Renal cortex interstitium (tissue), 11 donors: ENCODE data around the gene CCDC83. TPM values are rescaled to one million over a fixed set of nuclear protein-coding genes. Genes with fewer than 3 reads are reported as not detected.
"Not testable (repeated sequence)": the region's sequence is repeated elsewhere in the genome, so short reads cannot be mapped to it uniquely, and the experiment has no call there.

Experiments used
- DNase-seq, 11 donors: peaks; one replicate each; pipeline ENCODE4 v3.0.0-alpha.2; 2013; ENCODE audit warnings: low read depth in 9 of 11, low spot score in 4 of 11; ENCODE audit errors: extremely low read depth in 1 of 11
- polyA plus RNA-seq, 3 donors: library from polyadenylated mRNA; unstranded; fragments of 120-200 nt; gene quantifications; one replicate each; pipeline ENCODE4 v1.2.1, GENCODE V29; 2013; ENCODE audit not compliant: insufficient read length in 3 of 3

The CCDC83 gene
- polyA plus RNA-seq, 3 donors = 0.06 to 0.12 TPM; not detected in 1

DNA sequence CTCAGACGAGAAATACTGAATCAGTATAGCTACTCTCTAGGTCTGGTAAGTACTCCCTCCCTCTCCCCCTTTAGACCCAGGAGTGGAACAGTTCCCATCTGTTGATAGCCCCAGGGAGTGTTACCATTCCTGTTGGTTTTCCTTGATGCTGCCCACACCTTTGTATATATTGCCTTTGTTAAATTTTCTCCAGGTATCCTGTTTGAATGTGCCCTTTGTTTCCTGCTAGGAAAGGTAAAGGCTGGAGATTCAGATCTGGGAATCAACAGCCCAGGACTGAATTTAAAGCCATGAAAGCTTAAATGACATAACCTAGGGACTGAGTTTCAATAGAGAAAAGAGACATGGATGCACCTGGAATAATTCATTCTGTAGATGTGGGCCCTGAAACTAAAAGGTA lies 68.3 kb downstream of the CCDC83 start:
- DNase-seq = no peak

DNA sequence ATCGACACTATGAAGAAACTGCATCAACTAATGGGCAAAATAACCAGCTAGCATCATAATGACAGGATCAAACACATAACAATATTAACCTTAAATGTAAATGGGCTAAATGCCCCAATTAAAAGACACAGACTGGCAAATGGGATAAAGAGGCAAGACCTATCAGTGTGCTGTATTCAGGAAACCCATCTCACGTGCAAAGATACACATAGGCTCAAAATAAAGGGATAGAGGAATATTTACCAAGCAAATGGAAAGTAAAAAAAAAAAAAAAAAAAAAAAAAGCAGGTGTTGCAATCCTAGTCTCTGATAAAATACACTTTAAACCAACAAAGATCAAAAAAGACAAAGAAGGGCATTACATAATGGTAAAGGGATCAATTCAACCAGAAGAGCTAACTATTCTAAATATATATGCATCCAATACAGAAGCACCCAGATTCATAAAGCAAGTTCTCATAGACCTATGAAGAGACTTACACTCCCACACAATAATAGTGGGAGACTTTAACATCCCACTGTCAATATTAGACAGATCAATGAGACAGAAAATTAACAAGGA lies 71.6 kb downstream of the CCDC83 start:
- DNase-seq = not testable (repeated sequence)

DNA sequence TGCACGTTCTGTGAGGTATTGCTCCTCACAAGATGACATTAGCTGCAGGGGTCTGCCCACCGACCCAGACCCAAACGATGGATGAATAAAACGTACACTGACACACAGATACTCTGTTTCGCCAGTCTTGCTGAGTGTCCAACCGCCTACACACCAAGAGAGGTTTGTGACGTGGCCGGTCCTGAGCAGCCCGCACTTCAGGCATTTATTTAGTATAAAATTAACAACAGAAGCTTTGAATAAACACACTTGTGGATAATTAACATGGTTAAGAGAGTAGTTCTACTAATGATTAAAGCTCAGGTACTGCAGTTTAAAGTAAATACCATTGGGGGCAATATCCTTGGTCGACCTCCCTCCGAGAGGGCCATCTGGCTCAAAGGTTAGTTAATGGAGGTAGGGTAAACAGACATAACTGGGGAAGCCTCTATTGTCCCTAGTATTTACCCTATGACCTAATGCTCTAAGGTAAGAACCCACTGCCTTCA lies 75.7 kb downstream of the CCDC83 start:
- DNase-seq = peak in 3 of 11 donors; percentile 6 to 36 (median 12)

DNA sequence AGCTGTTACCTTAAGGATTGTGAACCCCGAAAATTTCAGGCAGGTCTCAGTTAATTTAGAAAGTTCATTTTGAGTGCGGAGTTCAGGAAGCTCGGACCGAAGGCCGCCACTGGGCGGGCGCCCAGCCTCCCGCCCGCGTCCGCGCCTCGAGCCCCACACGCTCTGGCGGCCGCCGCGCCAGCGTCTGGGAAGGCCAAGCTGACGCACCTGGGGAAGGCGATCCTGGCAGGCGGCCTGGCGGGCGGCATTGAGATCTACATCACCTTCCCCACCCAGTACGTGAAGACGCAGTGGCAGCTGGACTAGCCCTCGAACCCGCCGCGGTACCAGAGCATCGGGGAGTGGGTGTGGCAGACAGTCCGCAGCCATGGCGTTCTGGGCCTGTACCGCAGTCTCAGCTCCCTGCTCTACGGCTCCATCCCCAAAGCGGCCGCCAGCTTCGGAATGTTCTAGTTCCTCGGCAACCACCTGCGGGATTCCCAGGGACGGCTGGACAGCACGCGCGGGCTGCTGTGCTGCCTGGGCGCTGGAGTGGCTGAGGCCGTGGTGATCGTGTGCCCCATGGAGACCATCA lies 79.5 kb downstream of the CCDC83 start:
- no peak for DNase-seq

DNA sequence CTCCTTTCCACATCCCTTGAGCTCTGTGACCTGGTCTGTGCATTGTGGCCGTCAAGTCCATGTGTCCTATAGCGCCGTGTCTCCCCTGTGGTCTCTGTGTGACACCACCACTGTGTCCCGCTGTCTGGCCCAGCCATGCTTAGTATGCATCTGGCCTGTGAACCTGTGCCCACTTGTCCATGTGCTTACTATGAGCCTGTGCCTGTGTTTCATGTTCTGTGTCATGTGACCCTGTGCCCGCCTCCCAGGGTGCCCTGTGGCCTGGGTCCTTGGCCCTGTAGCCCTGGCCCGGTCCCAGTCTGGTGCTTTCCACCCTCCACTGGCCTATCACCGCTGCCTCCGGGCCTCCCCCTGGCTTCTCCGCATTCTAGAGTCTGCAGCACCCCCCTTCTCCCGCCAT lies 80.6 kb downstream of the CCDC83 start:
- no peak for DNase-seq

DNA sequence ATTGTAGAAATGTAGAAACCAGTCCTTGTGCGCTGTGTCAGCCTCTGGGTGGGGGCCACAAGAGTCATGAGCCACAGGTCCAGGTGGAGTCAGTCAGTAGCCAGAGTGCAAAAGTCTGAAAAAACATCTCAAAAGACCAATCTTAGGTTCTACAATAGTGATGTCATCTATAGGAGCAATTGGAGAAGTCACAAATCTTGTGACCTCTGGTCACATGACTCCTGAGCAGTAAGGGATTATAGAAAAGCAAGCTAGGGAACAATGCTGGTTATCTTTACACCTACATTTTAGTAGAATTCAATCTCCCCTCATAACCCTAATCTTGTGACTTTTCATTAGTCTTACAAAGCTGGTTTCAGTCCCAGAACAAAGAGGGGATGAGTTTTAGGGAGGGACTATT lies 82.7 kb downstream of the CCDC83 start:
- no peak for DNase-seq

DNA sequence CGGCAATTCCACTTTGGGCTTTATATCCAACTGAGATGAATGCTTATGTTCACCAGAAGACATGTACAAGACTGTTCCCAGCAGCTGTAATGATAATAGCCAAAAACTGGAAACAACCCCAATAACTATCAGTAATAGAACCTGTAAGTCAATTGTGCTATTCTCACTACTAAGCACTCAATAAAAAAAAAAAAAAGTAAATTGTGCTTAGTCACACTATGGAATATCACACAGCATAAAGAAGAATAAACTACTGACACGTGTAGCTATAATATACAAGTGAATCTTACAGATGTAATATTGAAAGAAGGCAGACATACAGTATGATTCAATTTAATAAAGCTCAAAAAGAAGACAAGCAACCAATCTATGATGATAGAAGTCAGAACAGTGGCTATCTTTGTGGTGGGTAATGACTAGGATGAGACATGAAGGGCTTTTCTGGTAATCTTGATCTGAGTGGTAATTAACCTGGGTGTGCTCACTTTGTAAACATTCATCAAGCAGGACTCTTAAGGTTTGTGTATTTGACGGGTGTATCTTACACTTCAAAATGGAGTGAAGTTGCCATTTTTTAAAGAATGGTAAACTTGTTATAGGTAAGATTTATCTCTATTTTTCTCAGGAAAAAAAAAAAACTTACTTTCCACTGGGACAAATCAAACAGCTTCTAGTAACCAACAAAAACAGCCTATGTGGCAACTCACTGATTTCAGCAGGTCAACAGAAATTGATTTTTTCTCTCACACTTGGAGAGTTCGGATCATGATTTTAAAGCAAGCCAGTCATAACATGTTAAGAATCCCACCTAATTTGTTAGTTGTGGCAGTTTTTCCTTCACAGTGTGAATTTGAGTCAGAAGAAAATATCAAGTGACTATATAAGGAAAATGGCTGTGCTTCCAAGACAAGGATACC lies 84.2 kb downstream of the CCDC83 start:
- DNase-seq = no peak

DNA sequence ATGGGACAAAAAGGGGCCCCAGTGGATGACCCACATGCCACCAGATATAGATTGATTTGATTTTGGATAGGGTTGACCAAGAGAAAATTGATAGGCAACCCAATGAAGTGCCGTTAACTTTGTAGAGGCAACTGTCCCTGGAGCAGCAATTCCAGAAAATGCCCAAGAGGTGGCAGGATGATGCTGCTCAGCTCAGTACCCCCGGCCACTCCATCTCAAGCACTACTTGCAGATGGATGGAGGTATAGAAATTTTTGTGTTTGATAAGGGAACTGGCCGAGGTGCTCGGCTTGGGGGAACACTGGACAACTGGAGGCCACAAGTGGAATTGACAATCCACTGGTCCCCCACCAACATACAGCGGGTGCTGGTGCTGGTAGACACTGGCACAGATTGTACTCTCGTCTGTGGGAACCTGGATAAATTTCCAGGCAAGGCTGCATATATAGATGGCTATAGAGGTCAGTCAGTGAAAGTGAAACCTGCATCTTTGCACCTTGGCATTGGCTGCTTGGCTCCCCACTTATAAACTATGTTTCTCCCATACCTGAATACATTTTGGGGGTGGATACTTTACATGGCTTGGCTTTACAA lies 86.3 kb downstream of the CCDC83 start:
- peak in 6 of 11 donors; percentile 9 to 34 (median 24) for DNase-seq

DNA sequence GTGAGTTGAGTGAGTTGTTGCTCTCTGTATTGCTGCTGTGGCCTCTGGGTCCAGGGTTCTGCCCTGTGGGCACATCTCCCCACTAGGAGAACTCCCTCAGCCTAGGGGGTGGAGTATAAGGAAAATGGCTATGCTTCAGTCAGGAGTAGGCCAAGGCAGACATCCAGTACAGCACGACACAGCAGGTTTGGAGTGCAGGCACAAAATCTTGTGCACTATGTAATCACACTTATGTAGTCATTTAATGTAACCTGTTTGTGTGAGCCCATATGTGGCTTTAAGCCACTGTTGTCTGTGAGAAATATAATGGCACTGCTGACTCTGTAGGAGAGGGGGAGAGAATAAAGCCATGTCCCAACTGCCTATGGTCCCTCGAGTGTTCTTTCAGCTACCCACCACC lies 90.1 kb downstream of the CCDC83 start:
- DNase-seq = no peak

DNA sequence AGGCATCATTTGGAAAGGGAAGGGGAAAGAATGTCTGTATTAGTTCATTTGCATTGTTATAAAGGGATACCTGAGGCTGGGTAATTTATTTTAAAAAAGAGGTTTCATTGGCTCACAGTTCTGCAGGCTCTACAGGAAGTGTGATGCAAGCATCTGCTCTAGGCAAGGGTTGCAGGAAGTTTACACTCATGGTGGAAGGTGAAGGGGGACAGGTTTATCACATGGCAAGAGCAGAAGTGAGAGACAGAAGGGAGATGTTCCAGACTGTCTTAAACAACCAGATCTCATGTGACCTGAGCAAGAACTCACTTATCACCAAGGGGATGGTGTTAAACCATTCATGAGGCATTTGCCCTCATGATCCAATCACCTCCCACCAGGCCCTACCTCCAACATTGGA lies 90.6 kb downstream of the CCDC83 start:
- DNase-seq = no peak

DNA sequence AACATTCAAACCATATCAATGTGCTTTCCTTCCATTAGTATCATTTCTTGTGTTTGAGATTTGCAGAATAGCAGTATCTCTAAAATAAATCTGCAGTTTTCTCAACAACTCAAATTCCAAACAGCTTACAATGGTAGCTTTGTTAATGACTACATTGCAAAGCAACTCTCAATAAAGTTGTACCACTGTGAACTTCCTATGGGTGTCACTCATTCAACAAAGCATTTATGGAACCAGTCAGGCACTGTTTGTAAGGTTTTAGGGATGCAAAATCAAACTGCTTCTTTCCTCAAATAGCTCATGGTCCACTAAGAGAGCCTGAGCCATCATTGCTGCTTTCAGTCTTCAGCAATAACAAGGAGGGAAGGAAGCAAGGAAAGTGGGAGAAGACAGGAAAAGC lies 91.0 kb downstream of the CCDC83 start:
- DNase-seq = no peak

DNA sequence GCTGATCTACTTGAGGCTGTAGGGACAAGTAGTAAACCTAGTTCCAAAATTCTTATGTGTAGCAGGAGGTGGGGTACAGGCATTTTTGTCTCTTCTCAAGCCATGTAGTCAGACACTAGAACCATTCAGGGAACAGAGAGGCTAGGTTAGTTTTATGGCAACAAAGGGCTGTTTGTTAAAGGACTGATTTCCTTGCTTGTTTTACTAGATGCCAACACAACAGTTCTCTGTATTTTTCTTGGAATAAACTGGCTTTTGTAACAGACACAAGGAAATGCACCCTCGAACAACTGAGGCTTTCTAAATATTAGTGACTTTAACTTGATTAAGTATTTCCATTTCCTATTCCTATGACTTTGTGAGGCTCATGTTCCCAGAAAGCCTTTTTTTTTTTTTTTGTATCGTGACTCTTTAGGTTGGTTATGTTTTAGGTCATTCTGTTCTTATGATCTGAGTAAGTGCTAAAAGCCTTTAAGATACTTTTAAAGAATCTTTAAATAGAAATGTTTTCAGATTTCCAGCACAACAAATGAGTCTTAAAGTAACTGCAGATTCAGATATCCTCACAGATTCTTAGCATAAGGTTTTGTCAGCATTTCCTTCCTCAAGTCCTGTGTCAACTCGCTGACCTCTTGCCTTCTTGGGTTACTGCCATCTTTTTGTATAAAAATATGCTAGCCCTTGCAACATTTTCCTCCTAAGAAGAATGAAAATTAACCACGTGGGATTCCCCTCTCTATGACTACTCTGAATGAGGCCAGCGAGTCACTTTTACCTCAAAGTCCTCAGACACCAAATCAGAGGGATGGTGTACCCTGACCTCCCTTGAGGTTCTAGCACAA lies 92.5 kb downstream of the CCDC83 start:
- peak in 4 of 11 donors; percentile 7 to 47 (median 34) for DNase-seq

DNA sequence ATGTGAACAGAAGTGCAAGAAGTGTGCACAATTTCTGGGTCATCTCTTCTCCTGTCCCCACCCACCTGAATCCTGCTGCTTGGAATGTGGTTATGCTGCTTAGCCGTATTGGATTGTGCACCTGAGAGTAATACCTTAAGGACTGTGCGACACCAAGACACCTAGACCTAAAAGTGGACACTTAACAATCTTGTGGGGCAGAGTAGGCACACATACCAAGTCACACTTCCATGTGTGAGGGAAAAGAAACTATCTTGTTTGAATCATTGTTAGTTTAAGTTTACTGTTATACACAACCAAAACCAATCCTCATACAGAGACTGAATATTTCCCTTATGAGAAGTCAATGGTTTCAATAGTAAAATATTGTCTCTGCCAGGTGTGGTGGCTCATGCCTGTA lies 93.7 kb downstream of the CCDC83 start:
- no peak for DNase-seq

DNA sequence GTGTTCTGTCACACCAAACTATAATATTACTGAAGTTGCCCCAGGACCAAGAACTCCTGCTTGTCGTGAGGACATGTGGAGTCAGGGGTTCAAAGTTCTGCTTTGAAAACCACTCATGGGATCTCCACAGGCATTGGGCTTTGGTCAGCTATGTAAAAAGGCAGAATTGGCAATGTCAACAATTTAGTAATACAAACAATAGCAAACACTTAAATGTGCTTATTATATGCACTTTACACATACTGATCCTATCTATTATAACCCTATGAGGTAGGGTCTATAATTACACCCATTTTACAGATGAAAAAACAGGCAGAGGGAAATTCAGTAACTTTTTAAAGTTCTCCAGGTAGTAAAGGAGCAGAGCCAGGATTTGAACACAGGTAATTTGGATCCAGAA lies 94.6 kb downstream of the CCDC83 start:
- no peak for DNase-seq

DNA sequence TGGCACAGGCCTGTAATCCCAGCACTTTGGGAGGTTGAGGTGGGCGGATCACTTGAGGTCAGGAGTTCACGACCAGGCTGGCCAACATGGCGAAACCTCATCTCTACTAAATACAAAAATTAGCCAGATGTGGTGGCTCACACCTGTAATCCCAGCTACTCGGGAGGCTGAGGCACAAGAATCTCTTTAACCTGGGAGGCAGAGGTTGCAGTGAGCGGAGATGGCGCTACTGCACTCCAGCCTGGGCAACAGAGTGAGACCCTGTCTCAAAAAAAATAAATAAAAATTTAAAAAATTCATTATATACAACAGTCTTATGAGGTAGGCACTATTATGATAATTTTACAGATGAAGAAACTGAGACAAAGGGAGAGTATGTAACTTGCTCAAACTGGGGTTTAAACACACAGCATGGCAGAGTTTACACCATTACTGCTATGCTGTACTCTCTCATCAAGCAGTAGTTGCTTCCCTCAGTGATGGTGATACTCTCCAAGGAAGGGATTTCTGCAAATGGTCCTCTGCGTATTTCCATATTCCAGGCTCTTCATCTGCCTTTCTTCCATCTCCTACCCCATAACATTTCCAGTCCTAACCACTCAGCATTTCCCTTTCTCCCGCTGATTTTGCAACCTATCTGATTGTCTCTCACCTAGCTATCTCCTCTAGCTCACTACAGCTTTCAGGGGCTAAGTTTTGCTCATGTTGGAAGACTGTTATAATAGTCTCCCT lies 95.3 kb downstream of the CCDC83 start:
- no peak for DNase-seq

DNA sequence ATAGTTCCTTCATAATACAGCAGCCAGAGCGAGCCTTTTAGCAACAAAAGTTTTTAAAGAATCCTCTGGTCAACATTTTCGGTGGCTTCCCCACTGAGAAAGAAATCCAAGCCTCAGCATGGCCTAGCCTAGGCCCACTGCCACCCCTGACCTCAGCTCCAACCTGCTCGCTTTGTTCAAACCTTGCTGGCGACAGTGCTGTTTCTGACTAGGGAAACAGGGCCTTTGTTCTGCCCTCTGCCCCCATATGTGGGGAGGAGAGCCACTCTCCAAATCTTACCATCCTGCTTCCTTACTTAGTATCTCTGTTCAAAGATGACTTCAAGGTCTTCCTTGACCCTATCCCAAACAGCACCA lies 95.8 kb downstream of the CCDC83 start:
- no peak for DNase-seq

DNA sequence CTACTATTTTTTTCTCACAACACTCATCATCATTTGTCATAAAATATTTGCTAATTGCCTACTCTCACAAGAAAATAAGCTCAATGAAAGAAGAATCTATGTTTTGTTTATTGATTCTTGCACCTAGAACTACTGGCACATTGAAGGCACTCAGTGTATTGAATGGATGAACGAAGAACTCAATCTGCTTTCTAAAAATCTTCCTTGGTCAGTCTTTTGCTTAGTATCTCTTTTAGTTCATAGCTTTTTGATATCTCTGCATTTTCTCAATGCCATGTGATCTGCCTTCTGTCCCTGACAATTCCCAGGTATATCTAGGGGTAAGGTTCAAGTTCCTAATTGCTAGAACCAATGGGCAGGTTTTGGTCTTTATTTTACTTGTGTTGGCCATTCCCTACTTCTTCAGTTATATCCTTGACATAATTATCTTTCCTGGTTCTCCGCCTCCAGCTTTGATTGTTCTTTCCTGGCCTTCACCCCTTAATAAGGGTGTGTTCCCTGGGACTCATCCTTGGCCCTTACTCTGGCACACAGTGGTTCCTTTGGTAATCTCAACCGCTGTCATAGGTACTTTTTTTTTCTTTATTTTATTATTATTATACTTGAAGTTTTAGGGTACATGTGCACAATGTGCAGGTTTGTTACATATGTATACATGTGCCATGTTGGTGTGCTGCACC lies 96.4 kb downstream of the CCDC83 start:
- DNase-seq = no peak

DNA sequence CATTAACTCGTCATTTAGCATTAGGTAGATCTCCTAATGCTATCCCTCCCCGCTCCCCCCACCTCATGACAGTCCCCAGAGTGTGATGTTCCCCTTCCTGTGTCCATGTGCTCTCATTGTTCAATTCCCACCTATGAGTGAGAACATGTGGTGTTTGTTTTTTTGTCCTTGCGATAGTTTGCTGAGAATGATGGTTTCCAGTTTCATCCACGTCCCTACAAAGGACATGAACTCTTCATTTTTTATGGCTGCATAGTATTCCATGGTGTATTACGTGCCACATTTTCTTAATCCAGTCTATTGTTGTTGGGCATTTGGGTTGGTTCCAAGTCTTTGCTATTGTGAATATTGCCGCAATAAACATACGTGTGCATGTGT lies 96.9 kb downstream of the CCDC83 start:
- not testable (repeated sequence) for DNase-seq
